Stimulated activated CD4-positive, alpha-beta T cell treated with anti-CD3 and anti-CD28 coated beads, Interleukin-1b, Interleukin-23, amount 100 ng/mL, for 1 hour (primary cell): ENCODE measurements around the gene NGEF.
"Not testable (repeated sequence)": the region's sequence is repeated elsewhere in the genome, so short reads cannot be mapped to it uniquely, and the experiment has no call there.

Experiments
- DNase-seq, 2 donors: peaks; one replicate each; pipeline ENCODE4 v3.0.0-alpha.2; 2020; ENCODE audit warnings: low read depth in 2 of 2

The NGEF gene, protein sequence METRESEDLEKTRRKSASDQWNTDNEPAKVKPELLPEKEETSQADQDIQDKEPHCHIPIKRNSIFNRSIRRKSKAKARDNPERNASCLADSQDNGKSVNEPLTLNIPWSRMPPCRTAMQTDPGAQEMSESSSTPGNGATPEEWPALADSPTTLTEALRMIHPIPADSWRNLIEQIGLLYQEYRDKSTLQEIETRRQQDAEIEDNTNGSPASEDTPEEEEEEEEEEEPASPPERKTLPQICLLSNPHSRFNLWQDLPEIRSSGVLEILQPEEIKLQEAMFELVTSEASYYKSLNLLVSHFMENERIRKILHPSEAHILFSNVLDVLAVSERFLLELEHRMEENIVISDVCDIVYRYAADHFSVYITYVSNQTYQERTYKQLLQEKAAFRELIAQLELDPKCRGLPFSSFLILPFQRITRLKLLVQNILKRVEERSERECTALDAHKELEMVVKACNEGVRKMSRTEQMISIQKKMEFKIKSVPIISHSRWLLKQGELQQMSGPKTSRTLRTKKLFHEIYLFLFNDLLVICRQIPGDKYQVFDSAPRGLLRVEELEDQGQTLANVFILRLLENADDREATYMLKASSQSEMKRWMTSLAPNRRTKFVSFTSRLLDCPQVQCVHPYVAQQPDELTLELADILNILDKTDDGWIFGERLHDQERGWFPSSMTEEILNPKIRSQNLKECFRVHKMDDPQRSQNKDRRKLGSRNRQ

DNA sequence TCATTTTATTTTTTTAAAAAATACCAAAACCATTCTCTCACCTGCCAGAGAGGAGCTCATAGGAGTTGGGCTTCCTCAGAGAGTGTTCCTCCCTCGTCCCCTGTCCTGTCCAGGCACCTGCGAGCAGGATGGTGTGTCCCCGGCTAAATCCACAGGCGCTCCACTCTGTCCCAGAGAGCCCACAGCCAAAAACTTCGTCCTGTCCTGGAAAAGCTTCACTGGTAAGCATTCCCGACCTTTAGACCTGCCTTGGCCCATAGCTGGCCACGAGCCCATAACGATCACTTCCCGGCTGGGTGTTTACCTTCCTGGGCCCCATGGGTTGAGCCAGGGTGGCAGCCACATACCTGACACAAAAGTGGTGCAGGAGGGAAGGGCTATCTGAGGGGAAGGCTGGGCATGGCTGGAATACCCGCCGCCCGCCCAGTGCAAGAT lies at the start of gene NGEF:
TSS of gene NGEF (minus strand) at position 230 of the 435 bp plus-strand sequence. CDS start 38,366 bp downstream, outside the sequence.
- no peak for DNase-seq

DNA sequence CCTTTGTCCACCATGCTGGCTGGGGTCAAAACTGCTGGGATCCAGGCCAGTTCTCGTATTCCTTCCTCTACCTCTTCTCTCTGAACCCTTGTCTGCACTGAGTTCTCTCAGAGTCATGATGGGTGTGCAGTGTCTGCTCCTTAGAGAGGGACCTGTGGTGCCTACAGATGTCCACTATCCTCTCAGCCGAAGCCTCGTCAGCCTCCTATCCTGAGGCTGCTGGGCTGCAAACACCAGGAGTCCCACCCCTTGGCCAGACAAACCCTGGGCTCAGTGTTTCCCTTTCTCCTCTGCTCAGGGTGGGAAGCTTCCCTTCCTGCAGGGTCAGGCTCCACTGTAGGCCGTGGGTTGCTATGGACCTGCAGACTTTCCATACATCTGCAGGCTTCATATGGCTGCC lies 49.4 kb upstream of the NGEF start:
- no peak for DNase-seq

DNA sequence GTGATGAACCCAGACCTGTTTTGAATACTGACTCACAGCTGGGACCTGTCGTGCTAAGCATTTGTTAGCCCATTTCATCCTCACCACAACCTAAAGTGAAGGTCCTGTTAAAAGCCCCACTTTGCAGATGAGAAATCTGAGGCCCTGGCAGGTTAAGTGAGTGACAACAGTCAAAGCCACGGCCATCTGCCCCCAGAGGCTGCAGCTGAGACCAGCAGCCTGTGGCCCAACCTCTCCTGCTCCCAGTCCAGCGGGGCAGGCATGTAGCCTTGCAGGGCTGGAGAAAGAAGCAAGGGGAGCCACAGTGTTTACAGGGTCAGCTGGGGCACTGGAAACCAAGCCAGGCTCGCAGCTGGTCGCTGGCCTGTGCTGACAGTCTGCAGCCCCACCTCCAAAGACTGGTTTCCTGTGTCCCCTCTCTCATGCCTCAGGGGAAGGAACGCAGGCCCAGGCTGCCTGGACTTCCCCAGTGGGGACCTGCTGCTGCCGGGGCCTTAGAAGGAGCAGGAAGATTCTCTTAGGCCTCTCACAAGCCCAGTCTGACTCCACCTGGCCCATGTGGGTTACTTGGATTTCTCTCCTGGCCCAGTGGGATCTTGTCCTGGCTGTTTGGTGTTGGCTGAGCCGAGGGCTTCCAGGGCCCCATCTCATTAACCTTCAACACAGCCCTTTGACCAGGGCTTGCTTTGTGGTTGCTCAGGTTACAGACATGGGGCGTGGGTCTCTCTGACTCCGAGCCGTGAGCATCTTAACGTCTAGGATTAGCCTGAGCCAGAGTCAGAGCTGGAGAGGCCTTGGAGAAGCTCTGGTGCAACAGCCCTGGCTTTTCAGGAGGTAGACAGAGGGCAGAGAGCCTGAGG lies 48.8 kb upstream of the NGEF start:
- DNase-seq: no peak

DNA sequence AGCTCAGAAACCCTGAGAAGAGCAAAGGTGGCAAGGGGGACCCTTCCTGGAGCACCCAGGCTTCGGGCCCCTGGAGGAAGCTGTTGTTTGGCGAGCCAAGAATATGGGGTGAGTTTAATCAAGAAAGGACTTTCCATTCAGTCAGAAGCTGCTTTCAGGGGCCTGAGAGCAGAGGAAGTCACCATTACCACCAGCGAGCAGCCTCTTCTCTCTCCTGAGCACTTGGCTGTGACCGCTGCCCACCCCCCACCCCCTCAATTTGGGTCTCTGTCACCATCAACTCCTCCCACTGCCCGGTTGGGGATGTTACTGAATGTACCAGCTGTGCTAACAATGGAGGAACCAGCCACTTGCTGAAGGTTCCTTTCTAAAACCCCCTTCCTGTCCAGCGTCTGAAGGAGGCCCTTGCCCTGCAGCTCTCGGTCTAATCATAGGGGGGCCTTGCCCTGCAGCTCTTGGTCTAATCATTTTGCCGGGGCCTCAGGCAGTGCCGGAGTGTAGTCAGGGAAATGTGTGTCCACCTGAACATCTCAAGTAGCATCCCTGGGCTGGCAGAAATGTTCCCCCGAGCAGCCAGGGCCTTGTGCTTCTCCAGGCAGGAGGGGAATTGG lies 48.0 kb upstream of the NGEF start:
- no peak for DNase-seq

DNA sequence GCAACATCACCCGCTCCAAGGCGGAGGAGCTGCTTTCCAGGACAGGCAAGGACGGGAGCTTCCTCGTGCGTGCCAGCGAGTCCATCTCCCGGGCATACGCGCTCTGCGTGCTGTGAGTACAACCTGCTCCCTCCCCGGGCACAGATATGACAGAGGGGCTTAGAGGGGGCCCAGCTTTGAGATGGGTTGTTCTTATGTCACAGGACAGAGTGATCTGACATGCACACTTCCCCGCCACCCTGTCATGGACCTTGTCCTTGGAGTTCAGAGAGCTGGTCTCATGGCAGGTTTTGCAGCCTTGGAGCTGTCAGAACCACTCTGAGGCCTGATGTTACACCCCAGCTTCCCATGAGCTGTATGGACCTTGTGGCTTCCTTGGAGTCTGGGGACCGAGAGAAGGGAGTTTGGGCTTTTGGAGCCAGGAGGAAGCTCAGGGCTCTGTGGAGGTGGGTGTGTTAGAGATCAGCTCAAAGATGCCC lies 47.5 kb upstream of the NGEF start:
- no peak for DNase-seq

DNA sequence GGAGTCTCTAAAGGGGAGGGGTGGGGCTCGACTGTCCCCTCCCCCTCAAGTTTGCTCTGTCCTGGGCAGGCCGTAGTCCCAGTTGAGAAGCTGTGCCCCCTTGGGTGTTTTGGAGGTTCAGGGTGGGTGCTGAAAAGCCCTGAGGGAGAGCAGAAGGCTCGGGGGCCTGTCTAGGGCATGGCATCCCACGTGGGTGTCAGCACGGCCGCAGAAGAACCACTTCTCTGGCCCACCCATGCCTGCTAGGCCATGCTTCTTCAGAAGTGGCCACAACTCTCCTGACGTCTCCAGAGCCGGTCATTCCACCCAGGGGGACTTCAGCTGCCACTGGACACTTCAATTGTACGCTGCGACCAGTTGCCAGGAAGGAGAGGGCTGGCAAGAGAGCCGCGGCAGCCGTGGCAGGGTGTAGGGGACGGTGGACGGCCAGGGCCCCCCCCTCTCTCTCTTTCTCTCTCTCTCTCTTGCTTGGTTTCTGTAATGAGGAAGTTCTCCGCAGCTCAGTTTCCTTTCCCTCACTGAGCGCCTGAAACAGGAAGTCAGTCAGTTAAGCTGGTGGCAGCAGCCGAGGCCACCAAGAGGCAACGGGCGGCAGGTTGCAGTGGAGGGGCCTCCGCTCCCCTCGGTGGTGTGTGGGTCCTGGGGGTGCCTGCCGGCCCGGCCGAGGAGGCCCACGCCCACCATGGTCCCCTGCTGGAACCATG lies 46.9 kb upstream of the NGEF start, which contains the start of gene INPP5D:
TSS of gene INPP5D (plus strand) at position 546 of the 704 bp plus-strand sequence. CDS start at position 683, 137 bp downstream.
- peak in 1 of 2 donors; percentile 47 for DNase-seq

DNA sequence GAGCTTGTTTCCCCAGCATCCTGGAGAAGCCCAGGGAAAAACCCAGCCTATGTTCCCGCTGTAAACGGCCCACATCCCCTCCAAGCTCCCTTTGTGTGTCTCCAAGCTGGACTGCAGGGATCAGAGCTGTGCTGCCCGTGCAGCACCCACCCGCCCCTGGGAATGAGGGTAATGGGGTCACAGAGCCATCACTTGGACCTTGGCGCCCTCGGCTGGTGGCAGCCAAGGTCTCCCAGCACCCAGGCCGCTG lies 46.4 kb upstream of the NGEF start:
- DNase-seq: no peak

DNA sequence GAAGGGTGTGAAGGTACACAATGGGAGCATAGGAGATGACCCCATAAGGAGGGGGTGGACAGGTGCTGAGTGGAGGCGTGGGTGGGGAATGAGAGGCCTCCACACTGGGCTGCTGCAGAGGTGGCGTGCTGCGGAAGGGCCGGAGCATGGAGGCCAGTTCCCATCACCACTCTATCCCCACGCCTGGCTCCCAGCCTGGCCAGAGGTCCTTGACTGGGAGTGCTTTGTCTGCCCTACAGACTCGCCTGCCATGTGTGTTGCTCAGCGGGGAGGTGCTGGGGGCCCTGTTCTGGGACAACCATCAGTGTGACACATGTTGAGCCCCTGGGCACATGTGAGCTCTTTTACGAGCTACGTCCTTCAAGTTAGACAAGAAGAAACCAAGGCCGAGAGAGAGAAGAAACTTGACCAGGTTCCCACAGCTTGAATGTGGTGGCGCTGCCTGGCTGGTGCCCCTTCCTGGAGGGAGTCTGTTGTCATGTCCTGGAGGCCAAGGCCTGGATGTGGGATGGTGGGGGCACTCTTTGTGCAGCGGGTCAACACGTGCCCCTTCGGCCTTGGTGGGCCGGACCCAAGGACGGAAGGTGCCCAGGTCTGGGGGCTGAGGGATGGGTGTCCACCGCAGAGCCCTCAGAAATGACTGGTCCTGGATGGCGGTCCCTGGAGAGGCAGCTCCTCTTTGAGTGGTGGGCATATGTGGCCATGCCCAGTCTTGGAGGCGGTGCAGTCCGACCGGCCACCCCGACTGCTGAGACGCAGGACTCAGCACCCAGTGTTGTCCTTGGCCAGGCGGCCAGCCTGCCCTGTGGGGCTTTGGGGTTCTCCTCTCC lies 45.9 kb upstream of the NGEF start:
- no peak for DNase-seq

DNA sequence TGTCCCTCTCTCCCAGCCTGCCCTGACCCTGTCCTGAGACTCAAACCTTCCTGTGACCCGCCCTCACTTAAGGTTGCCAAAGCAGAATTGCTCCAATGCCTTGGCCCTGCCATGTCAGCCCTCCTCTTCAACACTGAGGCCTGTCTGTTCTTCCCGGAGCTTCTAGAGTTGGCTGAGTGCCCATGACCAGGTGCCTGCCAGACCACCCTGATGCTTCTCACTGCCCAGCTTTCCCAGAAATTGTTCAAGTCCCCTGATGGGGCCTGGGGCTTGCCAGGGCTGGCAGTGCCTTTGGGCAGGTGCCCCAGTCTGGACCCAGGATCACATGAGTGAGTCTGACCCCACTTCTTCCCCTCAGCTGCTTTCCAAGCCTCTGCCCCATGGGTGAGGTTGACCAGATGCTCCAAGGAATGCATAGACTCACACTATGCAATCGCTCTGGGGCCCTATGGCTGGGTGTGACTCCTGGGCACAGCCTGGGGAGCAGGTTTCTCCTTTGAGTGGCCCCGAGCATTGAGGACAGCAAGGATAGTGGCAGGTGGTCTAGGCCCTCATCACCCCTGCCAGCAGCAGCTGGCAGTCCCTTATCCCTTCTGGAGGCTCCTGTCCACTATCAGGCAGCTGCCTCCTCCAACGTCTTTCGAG lies 44.0 kb upstream of the NGEF start:
- no peak for DNase-seq

DNA sequence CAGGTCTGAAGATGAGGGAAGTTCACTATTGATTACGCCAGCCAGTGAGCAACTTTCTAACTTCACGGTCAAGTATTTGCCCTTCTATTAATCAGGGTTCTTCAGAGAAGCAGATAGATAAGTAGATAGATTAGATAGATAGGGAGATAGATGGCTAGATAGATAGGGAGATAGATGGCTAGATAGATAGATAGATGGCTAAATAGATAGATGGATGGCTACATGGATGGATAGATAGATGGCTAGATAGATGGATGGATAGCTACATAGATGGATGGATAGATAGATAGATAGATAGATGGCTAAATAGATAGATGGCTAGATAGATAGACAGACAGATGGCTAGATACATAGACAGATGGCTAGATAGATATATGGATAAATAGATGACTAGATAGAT lies 42.3 kb upstream of the NGEF start:
- DNase-seq: no peak

DNA sequence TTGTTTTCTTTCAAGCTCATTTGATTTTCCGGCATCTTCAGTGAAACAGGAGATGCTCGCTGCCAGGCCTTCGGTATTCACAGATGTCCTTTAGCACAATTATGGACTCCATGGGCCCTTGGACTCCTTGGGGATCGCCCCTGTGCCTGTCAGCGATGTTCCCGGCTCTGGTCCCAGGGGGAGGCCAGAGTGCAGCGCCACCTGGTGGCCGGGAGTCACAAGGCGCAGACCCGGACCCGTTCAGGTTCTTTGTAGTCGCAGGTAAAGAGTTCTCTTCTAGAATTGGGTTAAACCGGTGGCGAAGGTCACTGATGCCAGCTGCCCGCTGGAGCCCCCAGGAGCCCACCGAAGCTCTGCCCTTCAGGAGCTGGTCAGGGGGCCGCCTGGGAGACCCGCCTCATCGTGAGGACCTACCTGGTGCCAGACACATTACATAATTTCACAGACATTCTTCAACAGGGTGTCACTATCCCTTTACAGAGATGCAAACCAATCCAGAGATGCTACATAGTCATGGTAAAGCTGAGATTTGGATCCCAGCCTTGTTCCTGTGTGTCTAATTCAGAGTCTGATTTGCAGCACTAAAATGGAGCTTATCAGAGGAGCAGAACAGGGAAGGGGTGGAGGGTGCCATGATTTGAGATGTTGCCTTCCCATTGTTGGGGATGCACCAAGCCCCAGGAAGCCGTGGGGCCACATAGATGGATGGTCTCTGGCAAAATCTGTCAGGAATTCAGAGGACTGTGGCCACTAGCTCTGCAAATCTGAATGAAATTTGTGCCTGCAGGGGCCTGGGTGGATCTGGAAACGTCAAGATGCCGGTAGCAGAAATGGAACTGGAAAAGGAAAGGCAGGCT lies 41.1 kb upstream of the NGEF start:
- peak; percentile 31 to 70 for DNase-seq

DNA sequence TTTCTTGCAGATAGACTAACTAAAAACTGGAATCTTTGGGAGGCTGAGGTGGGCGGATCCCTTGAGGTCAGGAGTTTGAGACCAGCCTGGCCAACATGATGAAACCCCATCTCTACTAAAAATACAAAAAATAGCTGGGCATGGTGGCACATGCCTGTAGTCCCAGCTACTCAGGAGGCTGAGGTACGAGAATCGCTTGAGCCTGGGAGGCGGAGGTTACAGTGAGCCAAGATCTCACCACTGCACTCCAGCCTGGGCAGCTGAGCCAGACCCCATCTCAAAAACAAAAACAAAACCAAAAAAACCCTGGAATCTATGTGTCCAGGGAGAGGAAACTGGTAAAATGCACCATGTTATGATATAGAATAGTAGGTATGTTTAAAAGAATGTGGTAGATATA lies 39.5 kb upstream of the NGEF start:
- DNase-seq: not testable (repeated sequence)

DNA sequence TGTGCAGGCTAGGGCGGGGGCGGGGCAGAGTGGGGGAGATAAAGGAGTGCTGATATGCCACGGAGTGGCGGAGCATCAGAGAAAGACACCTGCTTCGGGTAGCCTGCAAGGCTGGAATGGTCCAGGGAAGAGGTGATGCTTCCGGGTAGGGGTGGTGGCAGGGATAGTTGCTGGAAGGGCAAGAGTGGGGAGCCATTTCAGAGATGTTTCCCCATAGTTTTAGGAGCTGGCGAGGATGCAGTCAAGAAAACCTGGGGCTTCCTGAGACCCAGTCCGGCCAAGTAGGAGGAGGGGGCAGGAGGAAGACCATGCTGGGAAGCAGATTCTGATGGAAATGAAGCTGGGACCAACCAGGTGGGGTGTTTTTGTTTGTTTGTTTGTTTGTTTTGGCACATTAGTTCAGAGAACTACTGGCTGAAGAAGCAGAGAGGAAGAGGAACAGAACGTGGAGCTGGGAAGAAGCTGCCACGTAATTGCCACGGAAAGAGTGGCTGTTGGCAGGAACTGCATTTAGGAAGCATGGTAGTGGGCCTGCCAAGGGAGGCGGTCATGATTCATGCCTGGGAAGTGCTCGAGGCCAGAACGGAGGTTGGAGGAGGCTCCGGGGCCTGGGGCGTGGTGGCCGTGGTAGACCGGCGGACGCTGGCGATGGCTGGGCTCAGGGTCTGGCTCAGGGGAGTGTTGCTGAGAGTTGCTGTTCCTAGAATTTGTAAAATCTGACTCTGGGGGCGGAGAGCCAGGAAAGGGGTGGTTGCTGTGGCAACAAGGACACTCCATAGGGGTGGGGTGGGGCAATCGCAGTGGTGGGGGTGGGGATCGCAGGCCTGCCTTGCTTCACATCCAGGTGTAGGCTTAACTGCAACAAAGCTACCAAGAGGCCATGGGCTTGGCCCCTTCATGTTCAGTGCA lies 38.4 kb upstream of the NGEF start:
- DNase-seq: no peak

DNA sequence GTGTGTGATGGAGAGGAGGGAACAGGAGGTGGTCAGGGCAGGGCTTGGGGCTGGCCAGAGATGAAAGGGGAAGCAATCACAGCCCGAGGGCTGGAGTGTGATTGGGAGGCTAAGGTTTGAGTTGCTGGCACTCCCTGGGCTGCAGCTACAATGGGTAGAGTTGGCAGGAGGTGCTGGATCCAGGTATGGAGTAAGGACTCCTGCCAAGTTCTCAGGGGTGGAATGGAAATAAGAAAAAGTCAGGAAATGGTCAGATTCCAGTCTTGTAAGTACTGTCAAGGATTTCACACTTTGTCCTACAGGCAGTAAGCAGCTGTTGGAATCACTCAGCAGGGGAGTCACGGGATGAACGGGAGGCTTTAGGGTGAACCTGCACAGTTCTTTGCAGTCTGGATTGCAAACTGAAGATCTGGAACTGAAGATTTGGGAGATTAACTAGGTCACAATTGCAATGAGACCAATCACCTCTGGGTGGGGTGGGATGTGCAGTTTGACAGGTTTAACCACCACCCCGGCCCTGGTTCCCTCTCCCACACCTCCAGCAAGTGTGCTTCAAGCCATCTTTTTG lies 36.2 kb upstream of the NGEF start:
- no peak for DNase-seq

DNA sequence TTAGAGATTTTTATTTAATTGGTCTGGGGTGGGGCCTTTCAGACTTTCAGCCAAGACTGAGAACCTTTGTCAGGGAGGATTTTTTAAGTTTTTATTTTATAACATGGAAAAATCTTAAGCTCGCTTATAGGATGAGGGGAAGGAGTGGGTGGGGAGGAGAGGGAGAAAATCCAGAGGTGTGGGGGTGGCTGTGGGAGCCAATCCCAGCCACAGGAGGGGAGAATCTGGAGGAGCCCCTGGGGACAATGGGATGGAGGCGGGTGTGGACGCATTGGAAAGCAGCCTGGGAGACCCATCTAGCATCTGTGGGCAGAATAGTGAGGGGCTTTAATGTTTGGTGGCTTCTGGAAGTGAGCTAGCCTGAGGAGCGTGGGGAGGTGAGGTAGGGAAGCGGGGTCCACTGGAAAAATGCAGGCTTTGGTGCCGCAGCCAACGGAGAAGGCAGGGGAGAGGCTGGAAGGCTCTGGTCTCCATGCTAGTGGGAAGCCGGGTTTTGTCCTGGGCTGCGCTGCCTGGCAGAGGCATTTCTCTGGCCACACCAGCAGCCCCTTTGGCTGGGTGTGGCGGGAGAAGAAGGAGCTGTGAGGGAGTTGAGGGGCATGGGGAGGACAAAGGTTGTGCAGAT lies 35.6 kb upstream of the NGEF start:
- no peak for DNase-seq

DNA sequence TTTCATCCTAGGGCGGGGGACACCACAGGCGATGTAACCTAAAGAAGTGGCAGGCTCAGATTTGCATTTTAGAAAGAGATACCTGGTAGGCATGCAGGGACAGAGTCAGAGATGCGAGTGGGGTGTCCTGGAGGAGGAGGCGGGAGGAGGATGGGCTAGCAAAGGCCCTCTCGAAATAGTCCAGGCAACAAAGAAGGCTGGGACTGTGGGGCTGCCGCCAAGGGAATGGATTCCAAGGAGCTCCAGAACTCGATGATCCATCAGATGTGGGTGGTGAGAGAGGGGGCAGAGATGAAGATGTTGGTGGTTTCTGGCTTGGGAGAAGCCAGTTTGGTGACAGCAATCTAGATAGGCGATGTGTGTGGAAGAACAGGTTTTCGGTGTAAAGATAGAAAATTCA lies 34.6 kb upstream of the NGEF start:
- DNase-seq: no peak

DNA sequence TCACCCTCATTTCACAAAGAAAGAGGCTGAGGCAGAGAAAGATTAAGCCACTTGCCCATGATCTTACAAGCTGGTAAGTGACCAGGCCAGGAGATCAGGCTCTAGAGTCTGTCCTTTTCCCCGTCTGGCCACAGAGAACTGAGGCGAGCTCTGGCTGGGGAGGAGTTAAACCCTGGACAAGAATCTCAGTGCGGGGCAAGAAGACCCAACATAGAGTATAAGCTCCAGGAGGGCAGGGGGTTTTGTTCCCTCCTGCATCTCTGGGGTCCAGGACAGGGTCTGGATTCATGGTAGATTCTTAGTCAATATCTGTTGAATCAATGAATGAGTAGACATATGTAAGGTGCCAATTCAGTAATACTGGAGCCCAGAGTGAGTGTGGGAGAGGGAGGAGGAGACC lies 34.1 kb upstream of the NGEF start:
- DNase-seq: no peak
